HG03342 (cell line): ENCODE data around the gene ZBED1.
A peak's percentile ranks its signal among the peaks of the same experiment; 100 is the strongest.
"Not testable (repeated sequence)": the region's sequence is repeated elsewhere in the genome, so short reads cannot be mapped to it uniquely, and the experiment has no call there.

Source experiments
- ATAC-seq: cut with Tn5 transposase; IDR thresholded peaks from one replicate; pipeline ENCODE4 v1.9.1; 2021; ENCODE audit warnings: mild to moderate bottlenecking, moderate library complexity; ENCODE audit not compliant: unreplicated experiment

ZBED1 gene

DNA sequence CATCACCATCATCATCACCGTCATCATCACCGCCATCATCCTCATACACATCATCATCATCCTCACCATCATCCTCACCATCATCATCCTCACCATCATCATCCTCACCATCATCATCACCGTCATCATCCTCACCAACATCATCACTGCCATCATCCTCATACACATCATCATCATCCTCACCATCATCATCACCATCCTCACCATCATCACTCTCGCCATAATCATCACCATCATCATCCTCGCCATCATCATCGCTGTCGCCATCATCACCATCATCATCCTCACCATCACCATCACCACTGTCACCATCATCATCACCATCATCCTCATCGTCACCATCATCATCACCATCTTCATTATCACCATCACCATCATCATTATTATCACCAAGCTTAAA, 19.8 kb upstream of the ZBED1 start:
- ATAC-seq: no peak

DNA sequence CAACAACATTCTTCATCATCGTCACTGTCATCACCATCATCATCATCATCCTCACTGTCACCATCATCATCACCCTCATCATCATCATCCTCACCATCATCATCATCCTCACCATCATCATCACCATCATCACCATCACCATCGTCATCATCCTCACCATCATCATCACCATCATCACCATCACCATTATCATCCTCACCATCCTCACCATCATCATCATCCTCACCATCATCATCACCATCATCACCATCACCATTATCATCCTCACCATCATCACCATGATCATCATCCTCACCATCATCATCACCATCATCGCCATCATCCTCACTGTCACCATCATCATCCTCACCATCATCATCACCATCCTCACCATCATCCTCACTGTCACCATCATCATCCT, 18.9 kb upstream of the ZBED1 start:
- not testable (repeated sequence) for ATAC-seq

DNA sequence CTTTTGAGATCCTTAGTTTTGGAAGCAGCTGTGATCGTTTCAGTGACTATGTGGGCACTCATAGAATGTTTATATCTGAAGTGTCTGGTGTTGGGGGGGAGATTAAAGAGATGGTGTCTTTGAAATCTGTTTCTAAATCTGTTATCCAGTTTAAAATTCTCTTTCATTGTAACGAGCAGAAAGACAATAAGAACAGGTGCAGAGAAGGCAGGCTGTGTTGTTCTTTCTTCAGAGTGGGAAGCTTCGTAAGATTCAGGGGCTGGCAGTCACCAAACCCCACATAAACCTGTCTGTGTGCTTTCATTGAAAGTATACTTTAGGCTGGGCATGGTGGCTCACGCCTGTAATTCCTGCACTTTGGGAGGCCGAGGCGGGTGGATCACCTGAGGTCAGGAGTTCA, 16.3 kb upstream of the ZBED1 start:
- peak; percentile 6 for ATAC-seq

DNA sequence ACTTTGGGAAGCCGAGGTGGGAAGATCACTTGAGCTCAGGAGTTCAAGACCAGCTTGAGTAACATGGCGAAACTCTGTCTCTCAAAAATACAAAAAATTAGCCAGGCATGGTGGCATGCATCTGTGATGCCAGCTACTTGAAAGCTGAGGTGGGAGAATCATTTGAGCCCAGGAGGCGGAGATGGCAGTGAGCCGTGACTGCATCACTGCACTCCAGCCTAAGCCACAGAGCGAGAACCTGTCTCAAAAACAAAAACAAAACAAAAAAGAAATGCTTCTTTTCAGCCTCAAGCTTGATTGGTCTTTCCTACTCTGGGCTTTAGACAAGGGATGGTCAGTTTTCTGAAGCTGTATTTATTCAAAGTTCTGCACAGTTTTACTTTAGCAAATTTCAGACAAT, 15.8 kb upstream of the ZBED1 start:
- peak; percentile 50 for ATAC-seq

DNA sequence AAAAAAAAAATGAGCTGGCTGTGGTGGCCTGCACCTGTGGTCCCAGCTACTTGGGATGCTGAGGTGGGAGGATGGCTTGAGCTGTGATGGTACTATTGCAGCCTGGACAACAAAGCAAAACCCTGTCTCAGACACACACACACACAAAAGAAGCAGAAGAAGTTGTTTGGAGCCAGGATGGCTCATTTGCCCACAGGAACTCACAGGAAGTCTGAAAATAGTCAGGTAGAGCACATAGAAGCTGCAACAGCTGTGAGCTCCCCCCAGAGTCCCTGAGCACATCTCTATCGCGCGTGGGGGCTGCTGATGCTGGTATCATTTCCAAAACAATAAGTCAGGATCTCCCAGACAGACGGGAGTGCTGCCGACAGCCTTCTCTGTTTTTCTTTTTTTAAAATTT, 13.4 kb upstream of the ZBED1 start:
- no peak for ATAC-seq

DNA sequence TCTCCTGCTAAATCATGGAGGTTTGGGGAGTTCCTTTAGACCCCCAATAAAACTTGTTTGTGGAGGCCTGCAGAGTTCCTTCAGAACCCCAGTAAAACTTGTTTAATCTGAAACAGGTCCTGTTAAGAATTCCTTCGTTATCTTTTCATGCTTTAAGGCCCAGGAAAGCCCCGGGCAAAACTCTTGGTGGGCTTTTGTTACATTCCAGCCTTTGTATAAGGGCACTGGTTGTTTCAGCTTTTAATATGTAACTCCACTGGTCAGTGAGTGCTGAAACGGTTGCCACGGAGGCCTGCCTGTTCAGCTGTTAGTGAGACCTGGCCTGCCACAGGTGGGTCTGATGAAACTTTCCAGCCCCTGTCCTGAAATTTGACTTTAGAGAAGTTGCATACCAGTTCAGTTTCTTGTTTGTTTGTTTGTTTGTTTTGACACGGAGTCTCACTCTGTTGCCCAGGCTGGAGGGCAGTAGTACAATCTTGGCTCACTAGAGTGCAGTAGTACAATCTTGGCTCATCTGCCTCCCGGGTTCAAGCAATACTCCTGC, 12.4 kb upstream of the ZBED1 start:
- ATAC-seq: no peak

DNA sequence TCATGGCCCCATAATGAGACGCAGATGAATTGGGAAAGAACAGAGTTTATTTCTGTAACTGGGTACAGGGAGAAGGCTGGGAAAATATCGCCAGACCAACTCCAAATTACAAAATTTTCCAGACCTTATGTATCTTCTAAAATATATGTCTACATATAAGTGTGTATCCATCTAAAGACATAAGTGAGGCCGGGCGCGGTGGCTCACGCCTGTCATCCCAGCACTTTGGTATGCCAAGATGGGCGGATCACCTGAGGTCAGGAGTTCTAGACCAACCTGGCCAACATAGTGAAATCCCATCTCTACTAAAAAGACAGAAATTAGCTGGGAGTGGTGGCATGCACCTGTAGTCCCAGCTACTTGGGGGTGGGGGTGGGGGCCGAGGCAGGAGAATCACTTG, 11.7 kb upstream of the ZBED1 start:
- no peak for ATAC-seq

DNA sequence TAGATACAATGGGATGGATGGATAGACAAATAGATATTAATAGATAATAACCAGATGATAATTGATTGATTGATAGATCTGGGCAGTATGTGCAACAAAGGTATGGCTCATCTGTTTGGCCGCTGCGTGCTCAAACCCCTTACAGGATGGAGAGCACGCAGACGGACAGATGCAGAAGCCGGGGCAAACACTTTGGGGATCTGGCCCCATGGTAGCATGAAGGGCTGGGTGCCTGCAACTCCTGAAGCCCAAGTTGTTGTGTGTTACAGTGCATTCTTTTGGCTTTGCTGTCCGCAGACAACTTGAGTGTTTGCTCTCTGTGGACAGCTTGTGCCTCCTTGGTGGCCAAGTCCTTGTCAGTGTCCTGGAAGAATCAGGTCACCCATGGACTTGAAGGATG, 10.6 kb upstream of the ZBED1 start:
- no peak for ATAC-seq

DNA sequence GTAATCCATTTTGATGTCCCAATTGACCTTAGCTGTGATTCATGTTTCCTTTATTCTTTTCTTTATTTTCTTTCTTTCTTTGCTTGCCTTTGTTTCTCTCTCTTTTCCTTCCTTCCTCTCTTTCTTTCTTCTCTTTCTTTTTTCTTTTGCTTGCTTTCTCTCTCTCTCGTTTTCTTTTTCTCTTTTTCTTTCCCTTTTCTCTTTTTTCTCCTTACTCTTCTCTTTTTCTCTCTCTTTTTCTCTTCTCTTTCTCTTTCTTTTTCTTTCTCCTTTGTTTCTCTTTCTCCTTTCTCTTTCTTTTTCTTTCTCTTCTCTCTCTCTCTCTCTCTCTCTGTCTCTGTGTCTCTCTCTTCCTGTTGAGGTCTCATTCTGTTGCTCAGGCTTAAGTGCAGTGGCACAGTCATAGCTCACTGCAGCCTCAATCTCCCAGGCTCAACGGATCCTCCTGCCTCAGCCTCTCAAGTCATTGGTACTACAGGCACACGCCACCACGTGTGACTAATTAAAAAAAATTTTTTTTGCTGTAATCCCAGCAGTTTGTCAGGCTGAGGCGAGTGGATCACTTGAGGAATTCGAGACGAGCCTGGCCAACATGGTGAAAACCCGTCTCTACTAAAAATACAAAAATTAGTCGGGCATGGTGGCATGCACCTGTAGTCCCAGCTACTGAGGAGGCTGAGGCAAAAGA, 8.0 kb upstream of the ZBED1 start:
- ATAC-seq: no peak

DNA sequence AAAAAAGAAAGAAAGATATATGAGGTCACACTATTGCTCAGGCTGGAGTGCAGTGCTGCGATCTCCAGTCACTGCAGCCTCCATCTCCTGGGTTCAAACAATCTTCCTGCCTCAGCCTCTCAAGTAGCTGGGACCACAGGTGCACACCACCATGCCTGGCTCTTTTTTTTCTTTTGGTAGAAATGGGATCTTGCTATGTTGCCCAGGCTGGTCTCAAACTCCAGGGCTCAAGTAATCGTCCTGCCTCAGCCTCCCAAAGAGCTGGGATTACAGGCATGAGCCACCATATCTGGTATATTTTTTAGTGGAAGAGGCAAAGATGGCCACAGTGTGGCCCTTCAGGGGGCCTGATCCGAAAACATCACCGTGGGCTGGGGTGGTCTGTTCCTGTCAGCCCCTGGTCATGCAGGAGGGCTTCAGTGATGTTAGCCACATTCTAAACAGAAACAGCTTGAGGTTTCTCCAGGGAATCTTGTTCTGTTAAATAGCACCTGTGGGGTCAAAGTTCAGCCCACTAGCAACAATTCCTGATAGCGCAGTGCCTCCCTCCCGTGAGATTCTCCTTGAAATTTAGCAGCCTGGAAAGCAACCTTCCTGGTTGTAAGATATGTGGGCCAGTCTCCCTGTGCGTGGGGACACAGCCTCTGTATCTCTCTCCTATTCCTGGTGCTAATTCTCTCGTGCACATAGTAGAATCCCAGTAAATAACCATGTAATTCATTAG, 7.3 kb upstream of the ZBED1 start:
- ATAC-seq: no peak

DNA sequence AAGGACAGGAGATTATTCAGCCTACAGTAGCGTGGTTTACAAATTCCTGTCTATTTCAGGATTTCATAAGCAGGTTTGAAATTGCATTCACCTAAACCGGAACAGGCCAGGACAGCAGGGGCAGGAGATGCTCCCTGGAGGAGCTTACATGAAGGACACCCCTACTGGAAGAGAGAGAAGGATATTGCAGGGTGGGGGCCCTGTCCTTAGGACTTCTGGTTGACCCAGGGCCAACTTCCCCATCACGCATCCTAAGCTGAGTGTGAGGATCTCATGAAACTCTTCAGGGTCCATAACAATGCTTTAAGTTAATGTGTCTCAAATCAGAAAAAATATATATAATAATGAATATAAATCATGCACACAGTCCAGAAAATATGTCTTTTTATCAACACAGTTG, 6.4 kb upstream of the ZBED1 start:
- ATAC-seq: no peak

DNA sequence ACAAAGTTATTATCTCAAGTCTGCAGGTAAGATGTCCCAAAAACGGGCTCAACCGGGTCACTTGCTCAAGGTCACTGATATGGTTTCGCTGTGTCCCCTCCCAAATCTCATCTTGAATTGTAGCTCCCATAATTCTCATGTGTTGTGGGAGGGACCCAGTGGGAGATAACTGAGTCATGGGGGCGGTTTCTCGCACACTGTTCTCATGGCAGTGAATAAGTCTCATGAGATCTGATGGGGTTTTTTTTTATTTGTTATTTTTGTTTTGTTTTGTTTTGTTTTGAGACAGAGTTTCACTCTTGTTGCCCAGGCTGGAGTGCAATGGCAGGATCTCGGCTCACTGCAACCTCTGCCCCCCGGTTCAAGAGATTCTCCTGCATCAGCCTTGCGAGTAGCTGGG, 4.6 kb upstream of the ZBED1 start:
- ATAC-seq: not testable (repeated sequence)

DNA sequence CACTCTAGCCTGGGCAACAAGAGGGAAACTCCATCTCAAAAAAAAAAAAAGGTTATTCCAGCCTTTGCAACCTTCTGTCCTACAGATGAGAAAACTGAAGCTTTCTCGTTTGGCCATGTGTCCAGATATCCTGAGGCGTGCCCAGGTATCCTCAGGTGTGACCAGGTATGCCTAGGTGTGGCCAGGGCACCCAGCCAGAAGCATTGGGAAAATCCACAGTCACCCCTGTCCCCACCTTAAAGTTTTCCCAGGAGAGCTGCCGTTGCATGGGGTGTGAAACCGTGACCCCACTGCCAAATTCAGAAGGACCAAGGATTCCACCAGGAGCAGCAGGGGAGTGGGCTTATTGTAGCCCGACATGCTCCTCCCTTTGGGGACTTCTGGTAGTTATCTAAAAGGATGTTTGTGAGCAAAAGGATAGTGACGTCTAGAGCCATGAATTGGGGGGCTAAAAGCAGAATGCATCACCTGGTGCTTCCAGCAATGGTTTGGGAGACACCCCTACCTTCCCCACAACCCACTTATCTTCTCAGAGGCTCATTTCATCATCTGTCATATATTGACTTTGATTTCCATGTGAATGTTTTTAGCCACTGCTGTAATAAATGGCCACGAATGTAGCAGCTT, 4.0 kb upstream of the ZBED1 start:
- ATAC-seq: no peak

DNA sequence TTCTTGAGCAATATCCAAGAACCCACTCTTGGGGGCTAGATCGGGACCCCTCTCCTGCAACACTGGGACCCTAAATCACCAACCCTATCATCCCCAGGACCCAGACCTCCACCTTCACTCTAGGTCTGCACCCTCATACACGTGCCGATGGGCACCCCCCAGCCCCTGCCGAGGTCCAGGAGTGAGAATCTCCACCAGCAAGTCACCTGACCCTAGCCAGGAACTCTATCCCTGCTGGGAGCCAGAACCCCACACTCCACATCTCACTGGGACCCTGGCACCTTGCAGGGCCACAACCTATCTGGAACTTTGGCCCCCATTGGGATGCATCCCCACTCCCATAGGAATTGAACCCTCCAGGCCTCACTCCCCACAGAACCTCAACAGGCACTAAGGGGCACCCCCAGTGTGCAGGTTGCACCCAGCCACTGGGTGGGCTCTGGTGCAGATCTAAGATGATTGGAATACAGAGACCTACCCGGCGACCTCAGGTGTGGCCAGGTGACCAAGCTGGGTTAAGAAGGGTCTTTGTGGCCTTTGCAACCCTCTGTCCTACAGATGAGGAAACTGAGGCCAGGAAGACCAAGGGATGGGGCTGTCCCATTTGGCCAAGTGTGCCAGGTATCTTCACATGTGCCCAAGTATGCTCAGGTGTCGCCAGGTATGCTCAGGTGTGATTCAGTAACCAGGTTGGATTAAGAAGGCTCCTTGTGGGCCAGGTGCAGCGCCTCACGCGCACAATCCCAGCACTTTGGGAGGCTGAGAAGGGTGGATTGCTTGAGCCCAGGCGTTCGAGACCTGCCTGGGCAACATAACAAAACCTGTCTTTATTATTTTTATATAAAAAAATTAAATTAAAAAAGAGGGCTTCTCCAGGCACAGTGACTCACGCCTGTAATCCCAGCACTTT, 3.1 kb upstream of the ZBED1 start:
- ATAC-seq: no peak

DNA sequence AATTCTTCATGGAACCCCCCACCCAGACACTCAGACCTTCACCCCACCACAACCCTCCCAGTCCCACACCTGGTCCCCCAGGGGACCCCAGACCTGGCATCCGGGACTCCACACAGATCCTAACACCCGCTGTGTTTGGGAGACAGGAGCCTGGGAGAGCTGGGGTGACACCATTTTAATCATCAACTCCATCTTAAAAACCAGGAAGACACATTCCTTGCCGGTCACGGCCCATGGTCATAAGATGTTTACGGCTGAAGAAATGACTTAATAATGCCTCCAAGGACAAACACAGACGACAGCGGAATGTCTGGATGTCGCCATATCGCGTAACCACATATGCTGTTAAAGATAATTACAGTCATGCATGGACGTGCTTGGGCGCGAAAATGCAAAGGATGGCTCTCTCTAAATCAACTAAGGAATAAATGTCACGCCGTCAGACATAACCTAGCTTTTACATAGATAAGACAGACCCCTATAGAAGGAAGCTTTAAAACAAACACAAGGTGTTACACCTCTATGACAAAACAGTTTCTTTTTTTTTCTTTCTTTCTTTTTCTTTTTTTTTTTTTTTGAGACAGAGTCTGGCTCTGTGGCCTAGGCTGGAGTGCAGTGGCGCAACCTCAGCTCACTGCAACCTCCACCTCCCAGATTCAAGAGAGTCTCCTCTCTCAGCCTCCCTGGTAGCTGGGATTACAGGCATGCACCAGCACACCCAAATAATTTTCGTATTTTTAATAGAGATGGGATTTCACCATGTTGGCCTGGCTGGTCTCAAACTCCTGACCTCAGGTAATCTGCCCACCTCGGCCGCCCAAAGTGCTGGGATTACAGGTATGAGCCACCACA, 2.1 kb upstream of the ZBED1 start:
- no peak for ATAC-seq

DNA sequence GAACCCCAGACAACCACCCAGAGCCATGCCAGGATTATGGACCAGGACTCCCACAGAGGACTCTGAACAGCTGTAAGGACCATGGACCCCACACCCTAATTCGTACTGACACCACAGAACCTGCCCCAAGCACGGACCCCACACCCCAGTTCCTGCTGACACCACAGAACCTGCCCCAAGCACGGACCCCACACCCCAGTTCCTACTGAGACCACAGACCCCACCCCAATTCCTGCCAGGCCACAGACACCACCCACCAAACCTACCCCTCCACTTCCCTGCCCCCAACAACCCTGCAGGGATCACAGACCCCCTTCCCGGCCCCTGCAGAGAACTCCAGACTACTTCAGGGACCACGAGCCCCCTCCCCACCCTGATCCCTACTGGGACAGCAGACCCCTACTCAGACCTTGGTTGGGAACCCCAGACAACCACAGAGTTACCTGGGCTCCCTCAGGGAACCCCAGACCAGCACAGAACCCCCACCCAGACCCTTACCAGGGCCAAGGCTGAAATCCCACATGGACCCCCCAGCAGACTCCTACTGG, 1.4 kb upstream of the ZBED1 start:
- no peak for ATAC-seq

DNA sequence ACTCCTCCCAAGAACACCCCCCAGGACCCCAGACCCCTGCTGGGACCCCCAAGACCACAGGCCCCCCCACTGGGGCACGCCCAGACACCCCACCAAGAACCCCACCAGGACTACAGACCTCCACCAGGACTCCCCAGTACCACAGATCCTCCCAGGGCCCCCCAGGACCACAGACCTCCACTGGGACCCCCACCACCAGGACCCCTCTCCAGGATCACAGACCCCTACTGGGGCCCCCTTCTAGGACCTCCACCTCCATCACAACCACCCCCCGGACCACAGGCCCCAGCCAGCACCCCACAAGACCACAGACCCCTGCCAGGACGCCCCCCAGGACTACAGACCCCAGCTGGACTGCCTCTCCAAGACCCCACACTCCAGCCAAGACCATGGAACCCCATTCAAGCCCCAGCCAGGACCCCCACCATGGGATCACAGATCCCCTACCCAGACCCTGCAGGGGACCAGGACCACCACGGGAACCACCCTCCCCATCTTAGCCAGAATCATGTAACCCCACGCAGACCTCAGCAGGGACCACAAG, 855 bp upstream of the ZBED1 start:
- ATAC-seq: no peak

DNA sequence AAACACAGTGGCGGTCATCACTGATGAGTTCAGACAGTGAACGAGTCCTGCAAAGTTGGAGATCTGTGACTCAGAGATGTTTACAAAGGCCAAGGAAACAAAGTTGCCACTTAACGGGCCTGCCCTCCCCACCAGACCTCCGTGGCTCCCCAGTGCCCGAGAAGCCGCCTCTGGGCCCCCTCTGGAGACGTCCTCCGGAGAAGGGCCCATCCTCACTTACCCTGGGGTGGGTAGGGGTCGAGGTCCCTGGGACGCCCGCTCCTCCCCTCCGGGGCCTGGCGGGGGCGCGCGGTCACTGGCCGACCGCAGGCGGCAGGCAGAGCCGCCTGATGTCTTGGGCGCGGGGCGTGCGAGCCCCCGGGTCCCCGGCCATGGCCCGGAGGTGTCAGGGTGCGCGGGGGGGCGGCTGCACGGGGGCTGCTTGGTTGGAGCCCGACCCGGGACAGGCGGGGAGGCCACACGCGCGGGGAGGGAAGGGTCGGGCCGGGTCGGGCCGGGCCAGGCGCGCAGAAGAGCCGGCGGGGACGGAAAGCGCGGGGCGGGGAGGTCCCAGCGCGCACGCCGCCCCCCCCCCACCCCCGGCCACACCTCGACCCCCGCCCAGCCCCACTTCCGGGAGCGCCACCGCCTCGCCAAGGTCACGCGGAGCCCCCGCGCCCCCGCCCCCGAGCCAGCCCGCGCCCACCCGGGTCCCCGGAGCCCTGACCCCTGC, 529 bp downstream of the ZBED1 start:
- peak; percentile 41 for ATAC-seq

DNA sequence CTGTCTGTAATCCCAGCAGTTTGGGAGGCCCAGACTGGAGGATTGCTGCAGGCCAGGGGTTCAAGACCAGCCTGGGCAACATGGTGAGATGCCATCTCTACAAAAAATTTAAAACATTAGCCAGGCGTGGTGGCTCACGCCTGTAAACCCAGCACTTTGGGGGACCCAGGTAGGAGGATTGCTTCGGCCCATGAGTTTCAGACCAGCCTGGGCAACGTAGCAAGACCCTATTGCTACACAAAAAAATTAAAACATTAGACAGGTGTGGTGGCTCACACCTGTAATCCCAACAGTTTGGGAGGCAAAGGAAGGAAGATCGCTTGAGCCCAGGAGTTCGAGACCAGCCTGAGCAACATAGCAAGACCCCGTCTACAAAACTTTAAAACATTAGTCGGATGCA, 1.3 kb downstream of the ZBED1 start:
- ATAC-seq: no peak
